CD4-positive, alpha-beta memory T cell (primary cell): Measurements from ENCODE around the gene DAPK2. TPM values are rescaled to one million over a fixed set of nuclear protein-coding genes. Genes with fewer than 3 reads are reported as not detected.

Source experiments
- CTCF ChIA-PET: fragments of 350-600 bp; sonication (Branson Sonifier 250); formaldehyde crosslinking; loops from one replicate; lab custom pipeline; 2021; ENCODE audit warnings: inconsistent platforms; ENCODE audit not compliant: partially characterized antibody; lab: Charles Lee
- POLR2A ChIA-PET: fragments of 350-600 bp; sonication (Branson Sonifier 250); formaldehyde crosslinking; loops from one replicate; lab custom pipeline; 2021; ENCODE audit not compliant: partially characterized antibody; lab: Charles Lee
- DNase-seq, 5 donors: peaks; one replicate each; pipeline versions ENCODE4 v3.0.0 to v3.0.0-alpha.2; 2020 to 2022; ENCODE audit warnings: mixed read lengths in 1 of 5
- H3K27ac ChIP-seq: one replicate; pipeline ENCODE4 v1.7.0; 2013; ENCODE audit warnings: low read depth, low read length
- H3K27me3 ChIP-seq: 2 replicates; pipeline ENCODE4 v1.7.0; 2013; ENCODE audit warnings: mild to moderate bottlenecking, low read length, moderate library complexity; ENCODE audit not compliant: insufficient read depth
- H3K36me3 ChIP-seq: 2 replicates; pipeline ENCODE4 v1.7.0; 2013; ENCODE audit warnings: mild to moderate bottlenecking, low read length, moderate library complexity; ENCODE audit not compliant: insufficient read depth
- H3K4me1 ChIP-seq: 2 replicates; pipeline ENCODE4 v1.7.0; 2013; ENCODE audit warnings: mild to moderate bottlenecking, low read length, moderate library complexity; ENCODE audit not compliant: insufficient read depth
- H3K4me3 ChIP-seq, 2 donors: one replicate each; pipeline ENCODE4 v1.7.0; 2013; ENCODE audit warnings: low read length in 2 of 2, mild to moderate bottlenecking in 1 of 2
- H3K9me3 ChIP-seq, 2 donors: one replicate each; pipeline ENCODE4 v1.7.0; 2013; ENCODE audit warnings: low read length in 2 of 2, control low read depth in 1 of 2; ENCODE audit not compliant: control insufficient read depth in 1 of 2
- H3K27ac Mint-ChIP-seq, 7 donors: one replicate each; pipeline ENCODE4 v1.8.0; 2020 to 2021; ENCODE audit warnings: mixed read lengths in 7 of 7, mild to moderate bottlenecking in 6 of 7, inconsistent platforms in 3 of 7, moderate library complexity in 3 of 7
- H3K27me3 Mint-ChIP-seq, 2 donors: one replicate each; pipeline ENCODE4 v1.8.0; 2020 to 2021; ENCODE audit warnings: mixed read lengths in 2 of 2
- H3K36me3 Mint-ChIP-seq, 2 donors: one replicate each; pipeline ENCODE4 v1.8.0; 2020 to 2021; ENCODE audit warnings: mixed read lengths in 2 of 2, inconsistent platforms in 1 of 2, mild to moderate bottlenecking in 1 of 2
- H3K4me1 Mint-ChIP-seq, 4 donors: one replicate each; pipeline ENCODE4 v1.8.0; 2020 to 2021; ENCODE audit warnings: mixed read lengths in 4 of 4, mild to moderate bottlenecking in 1 of 4
- H3K4me3 Mint-ChIP-seq, 8 donors: one replicate each; pipeline ENCODE4 v1.8.0; 2020 to 2021; ENCODE audit warnings: mixed read lengths in 8 of 8, mild to moderate bottlenecking in 7 of 8, moderate library complexity in 6 of 8, inconsistent platforms in 3 of 8
- H3K9me3 Mint-ChIP-seq, 8 donors: one replicate each; pipeline ENCODE4 v1.8.0; 2020 to 2021; ENCODE audit warnings: mixed read lengths in 8 of 8, mild to moderate bottlenecking in 5 of 8, inconsistent platforms in 3 of 8, moderate library complexity in 1 of 8
- intact Hi-C: fragments of 100-400 bp; cut with micrococcal nuclease; formaldehyde crosslinking; loops from one replicate; pipeline ENCODE4 v1.15.1; 2023
- polyA plus RNA-seq, 2 donors: library from polyadenylated mRNA; unstranded; fragments of 300-500 nt; fragmentation: Illumina TruSeq; gene quantifications; one replicate each; pipeline ENCODE4 v1.2.3, GENCODE V29; 2021
- total RNA-seq, 2 experiments: library from RNA; stranded (reverse); gene quantifications; one replicate each; pipeline ENCODE4 v1.2.3, GENCODE V29; 2021

Gene DAPK2
- total and polyA plus RNA-seq, 4 experiments from 2014 or later = 0.93 to 2.9 (median 2.3) TPM; not detected in 1

DNA sequence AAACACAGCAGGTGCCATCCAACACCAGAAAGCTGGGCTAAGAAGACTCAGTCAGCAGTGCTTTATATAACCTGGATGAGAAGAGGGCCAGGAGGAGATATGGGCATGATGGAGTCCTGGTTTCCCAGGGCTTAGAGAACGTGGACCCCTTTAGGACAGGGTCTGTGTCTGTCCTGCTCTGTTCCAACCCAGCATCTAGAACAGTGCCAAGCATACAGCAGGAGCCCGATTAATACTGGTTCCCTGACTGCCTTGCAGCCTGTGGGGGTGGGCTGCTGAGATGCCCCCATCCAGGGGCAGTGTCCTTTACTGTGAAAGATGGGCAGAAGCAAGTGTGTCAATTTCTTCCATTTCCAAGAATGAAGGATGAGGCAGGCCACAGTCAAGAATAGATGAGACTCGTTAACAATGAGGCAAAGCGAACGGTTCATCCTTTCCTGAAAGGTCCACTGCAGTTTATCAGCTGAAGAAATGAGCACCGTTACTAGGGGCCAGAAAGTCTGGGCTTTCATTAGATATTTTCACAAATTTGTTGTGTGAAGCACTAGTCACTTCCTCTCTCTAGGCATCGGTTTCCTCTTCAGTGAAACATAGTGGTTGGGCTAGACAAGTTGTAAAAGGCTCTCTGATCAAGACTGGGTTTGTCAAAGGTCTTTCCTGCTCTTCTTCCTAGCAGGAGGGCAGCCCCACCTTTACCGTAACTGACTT lies 140.6 kb downstream of the DAPK2 start:
- Mint-ChIP-seq H3K27me3 (no peaks in the 10 kb centered on the region), H3K36me3 (no peaks in the 10 kb centered on the region), H3K4me1 (peaks cover 13 to 28% (median 22%) of the 10 kb centered on the region in 4 donors), H3K9me3 (no peaks in the 10 kb centered on the region), H3K4me3 (peak overlapping the region in 7 of 8 donors; percentile 8 to 65 (median 50)), H3K27ac (peak overlapping the region; percentile 73 to 95 (median 92))
- CTCF ChIA-PET = interaction anchor here (0.7 to 2.2 kb wide), 5 partner anchors 14 to 105 kb away, joined by 3 to 11 read pairs (median 6); no protein-coding TSS in a partner anchor
- Histone ChIP-seq H3K4me1 (peaks cover 22% of the 10 kb centered on the region), H3K4me3 (no peak overlapping the region), H3K36me3 (no peaks in the 10 kb centered on the region), H3K27ac (peak overlapping the region; percentile 34), H3K9me3 (no peaks in the 10 kb centered on the region), H3K27me3 (no peaks in the 10 kb centered on the region)
- DNase-seq = peak in 4 of 5 donors; percentile 25 to 38 (median 30)
- POLR2A ChIA-PET = interaction anchor here (0.8 to 3.4 kb wide), 3 partner anchors 16 to 104 kb away, joined by 3 to 11 read pairs (median 5); partner anchors contain the start of gene HERC1
- intact Hi-C loops = no loop called here

DNA sequence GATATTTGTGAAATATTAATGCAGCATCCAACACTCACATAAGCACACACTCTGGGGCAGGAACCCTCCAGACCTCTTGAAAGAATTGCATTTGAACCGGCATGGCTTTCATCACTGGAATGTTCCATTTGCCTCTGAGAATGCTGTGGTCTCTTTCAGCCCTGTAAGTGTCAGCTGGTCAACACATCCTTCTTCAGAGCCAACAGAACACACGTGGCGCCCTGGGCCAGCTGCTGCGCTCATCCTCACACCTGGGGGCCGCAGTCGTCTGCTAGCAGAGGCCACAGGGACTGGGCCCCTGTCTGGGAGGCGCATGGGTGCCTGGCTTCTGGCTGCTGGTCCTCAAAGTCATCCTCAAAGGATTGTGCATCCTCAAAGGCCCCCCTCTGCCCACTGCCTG lies 141.2 kb downstream of the DAPK2 start:
- H3K9me3 ChIP-seq = no peaks in the 10 kb centered on the region
- ChIA-PET POLR2A (interaction anchor here (1.4 to 3.4 kb wide), 2 partner anchors 12 to 105 kb away, joined by 4 to 11 read pairs; no protein-coding TSS in a partner anchor), CTCF (interaction anchor here (1.6 to 2.2 kb wide), 4 partner anchors 13 to 105 kb away, joined by 4 to 11 read pairs (median 6); no protein-coding TSS in a partner anchor)
- DNase-seq = no peak
- no peak overlapping the region for H3K4me3 ChIP-seq
- no peaks in the 10 kb centered on the region for H3K27me3 Mint-ChIP-seq
- no peaks in the 10 kb centered on the region for H3K9me3 Mint-ChIP-seq
- intact Hi-C loops = no loop called here
- H3K36me3 Mint-ChIP-seq = no peaks in the 10 kb centered on the region
- H3K27ac ChIP-seq = peak overlapping the region; percentile 32
- H3K4me3 Mint-ChIP-seq = no peak overlapping the region
- H3K36me3 ChIP-seq = no peaks in the 10 kb centered on the region
- peaks cover 13 to 32% (median 23%) of the 10 kb centered on the region in 4 donors for H3K4me1 Mint-ChIP-seq
- no peaks in the 10 kb centered on the region for H3K27me3 ChIP-seq
- H3K27ac Mint-ChIP-seq = no peak overlapping the region
- peaks cover 22% of the 10 kb centered on the region for H3K4me1 ChIP-seq

- Mint-ChIP-seq H3K9me3 (no peaks in the 10 kb centered on the region), H3K27ac (no peak overlapping the region), H3K27me3 (no peaks in the 10 kb centered on the region), H3K4me3 (no peak overlapping the region), H3K4me1 (peaks cover 17 to 41% (median 27%) of the 10 kb centered on the region in 4 donors), H3K36me3 (no peaks in the 10 kb centered on the region)
- Histone ChIP-seq H3K27me3 (no peaks in the 10 kb centered on the region), H3K4me3 (no peak overlapping the region), H3K36me3 (no peaks in the 10 kb centered on the region), H3K4me1 (peaks cover 22% of the 10 kb centered on the region), H3K27ac (no peak overlapping the region), H3K9me3 (no peaks in the 10 kb centered on the region)
- no peak for DNase-seq
- intact Hi-C loops = no loop called here
- CTCF ChIA-PET = interaction anchor here (0.8 to 2.2 kb wide), 5 partner anchors 12 to 143 kb away, joined by 3 to 11 read pairs (median 4); no protein-coding TSS in a partner anchor
- POLR2A ChIA-PET = interaction anchor here (1.2 to 3.4 kb wide), 3 partner anchors 11 to 106 kb away, joined by 3 to 11 read pairs (median 4); no protein-coding TSS in a partner anchor
These were observed 142.2 kb downstream of the DAPK2 start for GRCh38 chr15:63904042-63904441.

- no peak overlapping the region for H3K4me3 ChIP-seq
- H3K4me1 ChIP-seq = peaks cover 22% of the 10 kb centered on the region
- H3K27ac ChIP-seq = no peak overlapping the region
- H3K9me3 ChIP-seq = no peaks in the 10 kb centered on the region
- no peaks in the 10 kb centered on the region for H3K36me3 ChIP-seq
- POLR2A ChIA-PET = no interaction called here
- H3K27me3 ChIP-seq = no peaks in the 10 kb centered on the region
- intact Hi-C loops = no loop called here
- no peak for DNase-seq
- Mint-ChIP-seq H3K36me3 (no peaks in the 10 kb centered on the region), H3K4me1 (peaks cover 17 to 48% (median 29%) of the 10 kb centered on the region in 4 donors), H3K27ac (no peak overlapping the region), H3K9me3 (no peaks in the 10 kb centered on the region), H3K27me3 (no peaks in the 10 kb centered on the region), H3K4me3 (no peak overlapping the region)
- CTCF ChIA-PET = no interaction called here
These were observed 143.6 kb downstream of the DAPK2 start for GRCh38 chr15:63902671-63903035.

GRCh38 chr15:63901912-63902670 lies 144.2 kb downstream of the DAPK2 start:
- no peaks in the 10 kb centered on the region for H3K36me3 Mint-ChIP-seq
- H3K4me1 Mint-ChIP-seq = peaks cover 18 to 50% (median 33%) of the 10 kb centered on the region in 4 donors
- H3K4me3 ChIP-seq = no peak overlapping the region
- H3K9me3 ChIP-seq = no peaks in the 10 kb centered on the region
- no peaks in the 10 kb centered on the region for H3K27me3 ChIP-seq
- no peaks in the 10 kb centered on the region for H3K27me3 Mint-ChIP-seq
- CTCF ChIA-PET = interaction anchor here (1.4 kb wide), 1 partner anchor 43 kb away, joined by 3 read pairs; no protein-coding TSS in a partner anchor
- no peak overlapping the region for H3K4me3 Mint-ChIP-seq
- intact Hi-C loops = no loop called here
- POLR2A ChIA-PET = interaction anchor here (0.6 to 1.2 kb wide), 2 partner anchors 34 to 107 kb away, joined by 3 to 4 read pairs; no protein-coding TSS in a partner anchor
- H3K36me3 ChIP-seq = no peaks in the 10 kb centered on the region
- peak overlapping the region in 2 of 7 donors; percentile 73 to 77 for H3K27ac Mint-ChIP-seq
- no peaks in the 10 kb centered on the region for H3K9me3 Mint-ChIP-seq
- DNase-seq = no peak
- no peak overlapping the region for H3K27ac ChIP-seq
- peaks cover 25% of the 10 kb centered on the region for H3K4me1 ChIP-seq

GRCh38 chr15:63900306-63900705 lies 146.0 kb downstream of the DAPK2 start:
- Histone ChIP-seq H3K36me3 (no peaks in the 10 kb centered on the region), H3K9me3 (no peaks in the 10 kb centered on the region), H3K4me1 (peaks cover 25% of the 10 kb centered on the region), H3K4me3 (no peak overlapping the region), H3K27ac (no peak overlapping the region), H3K27me3 (no peaks in the 10 kb centered on the region)
- Mint-ChIP-seq H3K36me3 (no peaks in the 10 kb centered on the region), H3K9me3 (no peaks in the 10 kb centered on the region), H3K27me3 (no peaks in the 10 kb centered on the region), H3K27ac (peak overlapping the region in 2 of 7 donors; percentile 23 to 80), H3K4me3 (no peak overlapping the region), H3K4me1 (peaks cover 17 to 50% (median 32%) of the 10 kb centered on the region in 4 donors)
- CTCF ChIA-PET = interaction anchor here (1.0 to 1.4 kb wide), 2 partner anchors 9 to 45 kb away, joined by 3 read pairs; no protein-coding TSS in a partner anchor
- intact Hi-C loops = no loop called here
- POLR2A ChIA-PET = no interaction called here
- no peak for DNase-seq
